Activated CD8-positive, alpha-beta memory T cell treated with anti-CD3 and anti-CD28 coated beads, Interleukin-2, amount 50 U/mL, for 48 hours (primary cell): Measurements from ENCODE around the gene MRPL51.

ENCODE experiments used
- DNase-seq: peaks from one replicate; pipeline ENCODE4 v3.0.0-alpha.2; 2020

MRPL51 gene

GRCh38 chr12:6492838-6493496, at the start of gene MRPL51:
Gene MRPL51, minus strand, starts transcription at chr12:6493262. Its CDS starts 126 bp downstream, at chr12:6493136.
- peak; percentile 99 for DNase-seq

- DNase-seq, result no peak
These were observed 49.3 kb upstream of the MRPL51 start for GRCh38 chr12:6542209-6543009.

- no peak for DNase-seq
These were observed 48.5 kb upstream of the MRPL51 start for GRCh38 chr12:6541371-6542165.

- peak; percentile 77 for DNase-seq
These were observed 47.3 kb upstream of the MRPL51 start for GRCh38 chr12:6540181-6540877.

GRCh38 chr12:6539707-6540134, 46.7 kb upstream of the MRPL51 start:
- peak; percentile 65 for DNase-seq

- no peak for DNase-seq
These were observed 46.2 kb upstream of the MRPL51 start for GRCh38 chr12:6539314-6539682.

- DNase-seq, result peak; percentile 82
These were observed 45.6 kb upstream of the MRPL51 start for GRCh38 chr12:6538420-6539313.

- DNase-seq, result peak; percentile 93
These were observed 44.7 kb upstream of the MRPL51 start for GRCh38 chr12:6537580-6538419.

- no peak for DNase-seq
These were observed 44.0 kb upstream of the MRPL51 start for GRCh38 chr12:6536894-6537579.

- DNase-seq, result peak; percentile 69
These were observed 43.1 kb upstream of the MRPL51 start for GRCh38 chr12:6535960-6536847.

GRCh38 chr12:6535697-6535946, 42.6 kb upstream of the MRPL51 start:
- DNase-seq, result no peak

GRCh38 chr12:6534945-6535696, 42.1 kb upstream of the MRPL51 start:
- peak; percentile 90 for DNase-seq

- DNase-seq, result no peak
These were observed 41.6 kb upstream of the MRPL51 start for GRCh38 chr12:6534695-6534944.

- peak; percentile 97 for DNase-seq
These were observed 41.0 kb upstream of the MRPL51 start, which contains the start of gene GAPDH for GRCh38 chr12:6533923-6534694. Gene GAPDH, plus strand, starts transcription at chr12:6534517. Its CDS starts 316 bp downstream, at chr12:6534833.

- no peak for DNase-seq
These were observed 40.5 kb upstream of the MRPL51 start for GRCh38 chr12:6533653-6533922.

- peak; percentile 82 for DNase-seq
These were observed 40.0 kb upstream of the MRPL51 start for GRCh38 chr12:6532927-6533652.
